Fibroblast of lung (primary cell): ENCODE data around the gene AIFM1.

Source experiments
- EZH2 ChIP-seq: IDR thresholded peaks from 2 replicates; pipeline ENCODE4 v1.5.1; 2012; ENCODE audit warnings: low read length, control low read depth, mild to moderate bottlenecking; ENCODE audit errors: missing control alignments
- TF ChIP-seq, protein P1 (sequence below), 2 donors: IDR thresholded peaks in 1 of 2; conservative IDR thresholded peaks in 1 of 2; 1 replicate in 1 of 2; 2 replicates in 1 of 2; pipeline ENCODE4 v1.5.1; 2011 to 2012; ENCODE audit warnings: low read length in 2 of 2, control low read depth in 1 of 2, inconsistent platforms in 1 of 2, low read depth in 1 of 2, mild to moderate bottlenecking in 1 of 2

DNA sequence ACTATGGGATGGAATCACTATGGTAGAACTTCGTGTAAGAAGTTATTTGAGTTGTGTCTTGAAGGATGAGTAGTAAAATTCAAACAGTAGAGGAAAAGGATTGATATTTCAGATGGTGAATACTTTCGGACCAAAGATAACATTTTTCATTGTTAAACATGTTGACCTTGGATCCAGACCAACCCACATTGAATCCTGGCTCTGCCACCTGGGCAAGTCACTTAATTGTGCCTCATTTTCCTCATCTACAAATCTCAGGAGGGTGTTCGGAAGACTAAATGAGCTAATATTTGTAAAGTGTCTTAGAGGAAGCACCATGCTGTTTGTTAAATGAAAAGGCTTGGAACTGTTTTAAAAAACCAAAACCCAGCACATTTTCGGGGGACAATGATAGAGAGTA lies 1.4 kb upstream of the AIFM1 start:
- TF ChIP-seq, protein P1, sequence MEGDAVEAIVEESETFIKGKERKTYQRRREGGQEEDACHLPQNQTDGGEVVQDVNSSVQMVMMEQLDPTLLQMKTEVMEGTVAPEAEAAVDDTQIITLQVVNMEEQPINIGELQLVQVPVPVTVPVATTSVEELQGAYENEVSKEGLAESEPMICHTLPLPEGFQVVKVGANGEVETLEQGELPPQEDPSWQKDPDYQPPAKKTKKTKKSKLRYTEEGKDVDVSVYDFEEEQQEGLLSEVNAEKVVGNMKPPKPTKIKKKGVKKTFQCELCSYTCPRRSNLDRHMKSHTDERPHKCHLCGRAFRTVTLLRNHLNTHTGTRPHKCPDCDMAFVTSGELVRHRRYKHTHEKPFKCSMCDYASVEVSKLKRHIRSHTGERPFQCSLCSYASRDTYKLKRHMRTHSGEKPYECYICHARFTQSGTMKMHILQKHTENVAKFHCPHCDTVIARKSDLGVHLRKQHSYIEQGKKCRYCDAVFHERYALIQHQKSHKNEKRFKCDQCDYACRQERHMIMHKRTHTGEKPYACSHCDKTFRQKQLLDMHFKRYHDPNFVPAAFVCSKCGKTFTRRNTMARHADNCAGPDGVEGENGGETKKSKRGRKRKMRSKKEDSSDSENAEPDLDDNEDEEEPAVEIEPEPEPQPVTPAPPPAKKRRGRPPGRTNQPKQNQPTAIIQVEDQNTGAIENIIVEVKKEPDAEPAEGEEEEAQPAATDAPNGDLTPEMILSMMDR (conservative IDR thresholded peaks at IDR 0.05 in 1 of 2, IDR thresholded peaks at IDR 0.05 in 1 of 2; ENCODE audit: low read depth in 1 of 2, low read length in 2 of 2): no peak
- no peak for TF ChIP-seq EZH2
